ENCODE measurements around the gene CFHR2. TPM values are rescaled to one million over a fixed set of nuclear protein-coding genes. Genes with fewer than 3 reads are reported as not detected.
"Not testable (repeated sequence)": the region's sequence is repeated elsewhere in the genome, so short reads cannot be mapped to it uniquely, and the experiment has no call there.

Gene CFHR2
- polyA plus RNA-seq (ENCODE audit: insufficient read length in 10 of 10), result under 1 TPM in 1 of 10 donors, not detected in 9; 0.10 TPM
- long read RNA-seq, donor 1, result 0 reads
- long read RNA-seq, donor 2, result 0 reads
- long read RNA-seq, donor 3, result 0 reads
- long read RNA-seq, donor 4, result 0 reads
- long read RNA-seq, donor 5, result 0 reads
- long read RNA-seq, donor 6, result 0 reads
- long read RNA-seq, donor 7, result 0 reads
- long read RNA-seq, donor 8, result 0 reads
- long read RNA-seq, donor 9, result 0 reads

DNA sequence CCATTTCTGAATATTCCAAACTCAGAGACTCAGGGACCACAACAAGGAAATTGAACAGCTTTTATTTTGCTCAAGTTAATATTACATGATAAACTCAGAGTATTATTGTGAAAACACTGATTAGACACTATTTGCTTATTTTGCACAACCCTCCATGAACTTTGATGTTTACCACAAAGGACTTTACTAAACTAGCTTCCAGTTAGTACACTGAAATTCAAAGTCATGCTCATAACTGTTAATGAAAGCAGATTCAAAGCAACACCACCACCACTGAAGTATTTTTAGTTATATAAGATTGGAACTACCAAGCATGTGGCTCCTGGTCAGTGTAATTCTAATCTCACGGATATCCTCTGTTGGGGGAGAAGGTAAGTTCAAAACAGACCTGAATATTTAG is at the start of gene CFHR2:
Gene CFHR2, plus strand, starts transcription at position 171 of the 400 bp plus-strand sequence. Its CDS starts 143 bp downstream, at position 314.
- not testable (repeated sequence) for DNase-seq

GRCh38 chr1:196896355-196896754 is 47.2 kb upstream of the CFHR2 start:
- DNase-seq, result no peak

DNA sequence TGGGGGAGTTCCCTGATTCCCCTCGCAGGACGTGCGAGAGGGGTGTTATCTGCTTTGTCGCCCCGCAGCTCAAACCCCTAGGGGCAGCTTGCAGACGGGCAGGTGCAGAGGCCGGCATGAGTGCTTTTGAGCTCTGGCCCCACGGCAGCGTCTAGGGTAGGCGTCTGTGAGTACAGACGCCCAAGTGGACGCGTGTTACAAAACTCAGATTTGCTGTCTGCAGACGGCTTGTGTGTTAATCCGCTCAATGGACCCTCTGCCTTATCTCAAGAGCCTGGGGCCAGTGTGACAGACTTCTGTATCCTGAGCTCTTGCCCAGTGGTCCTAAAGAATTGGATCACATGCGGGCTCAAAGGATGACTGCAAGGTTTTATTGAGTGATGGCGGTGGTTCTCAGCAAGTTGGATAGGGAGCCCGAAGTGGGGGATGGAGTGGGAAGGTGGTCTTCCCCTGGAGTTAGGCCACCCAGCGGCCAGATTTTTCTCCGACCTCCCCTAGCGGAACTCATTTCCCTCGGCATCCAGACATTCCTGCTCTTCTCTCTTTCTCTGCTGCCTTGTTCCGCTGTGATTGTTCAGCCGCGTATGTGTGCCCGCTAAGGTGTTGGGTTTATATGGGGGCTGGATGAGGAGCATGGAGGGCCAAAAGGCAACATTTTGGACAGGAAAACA is 46.2 kb upstream of the CFHR2 start:
- no peak for DNase-seq

DNA sequence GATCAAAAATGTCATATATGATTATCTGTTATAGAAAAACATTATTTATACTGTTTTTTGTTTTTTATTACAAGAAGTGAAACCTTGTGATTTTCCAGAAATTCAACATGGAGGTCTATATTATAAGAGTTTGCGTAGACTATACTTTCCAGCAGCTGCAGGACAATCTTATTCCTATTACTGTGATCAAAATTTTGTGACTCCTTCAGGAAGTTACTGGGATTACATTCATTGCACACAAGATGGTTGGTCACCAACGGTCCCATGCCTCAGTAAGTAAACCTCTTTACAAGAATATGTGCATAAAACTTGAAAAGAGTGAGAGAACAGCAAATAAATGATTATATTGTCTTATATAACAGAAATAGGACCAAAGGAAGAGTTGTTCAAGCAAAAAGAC is 41.2 kb upstream of the CFHR2 start:
- no peak for DNase-seq

DNA sequence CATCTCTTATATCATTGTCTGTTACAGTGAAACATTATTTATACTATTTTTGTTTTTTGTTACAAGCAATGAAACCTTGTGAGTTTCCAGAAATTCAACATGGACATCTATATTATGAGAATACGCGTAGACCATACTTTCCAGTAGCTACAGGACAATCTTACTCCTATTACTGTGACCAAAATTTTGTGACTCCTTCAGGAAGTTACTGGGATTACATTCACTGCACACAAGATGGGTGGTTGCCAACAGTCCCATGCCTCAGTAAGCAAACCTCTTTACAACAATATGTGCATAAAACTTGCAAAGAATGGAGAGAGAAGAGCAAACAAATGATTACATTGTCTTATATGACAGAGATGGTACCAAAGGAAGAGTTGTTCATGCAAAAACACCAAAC is 33.3 kb upstream of the CFHR2 start:
- DNase-seq, result no peak

- not testable (repeated sequence) for DNase-seq
Measured at GRCh38 chr1:196912283-196912682, 31.3 kb upstream of the CFHR2 start.

DNA sequence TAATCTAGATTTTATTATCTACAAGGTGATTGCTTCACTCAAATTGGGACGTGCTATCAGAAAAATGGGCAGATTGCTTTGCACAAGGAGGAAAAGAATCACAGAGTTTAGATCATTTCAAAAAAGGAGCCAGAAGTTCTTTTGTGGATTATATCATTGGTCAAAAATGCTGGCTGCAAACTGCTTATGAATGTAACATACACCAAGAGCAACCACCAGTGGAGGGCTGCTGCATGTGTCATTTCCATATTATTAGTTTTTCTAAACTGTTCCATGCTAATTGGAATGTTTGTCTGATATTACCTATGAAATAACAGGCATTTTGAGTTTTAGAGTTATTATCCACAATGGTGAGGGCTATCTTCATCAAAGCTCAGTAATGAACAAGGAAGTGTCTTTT is 16.7 kb upstream of the CFHR2 start:
- DNase-seq, result not testable (repeated sequence)

DNA sequence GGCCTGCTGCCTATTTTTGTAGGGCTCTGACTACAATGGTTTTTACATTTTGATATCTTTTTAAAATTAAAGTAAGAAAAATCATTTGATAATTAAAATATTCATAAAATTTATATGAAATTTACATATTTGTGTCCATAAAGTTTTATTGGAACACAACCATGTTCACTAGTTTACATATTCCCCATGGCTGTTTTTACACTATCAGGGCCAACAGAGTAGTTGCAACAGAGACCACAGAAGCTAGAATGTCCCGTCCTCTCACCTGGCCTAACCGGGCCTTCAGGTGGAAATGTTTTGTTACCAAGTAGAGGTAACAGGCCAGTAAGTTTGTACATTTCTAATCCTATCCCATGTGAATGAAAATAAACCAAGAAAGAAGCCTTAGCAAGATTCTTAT is 10.7 kb upstream of the CFHR2 start:
- not testable (repeated sequence) for DNase-seq

- DNase-seq, result no peak
Measured at GRCh38 chr1:196933531-196934189, 9.9 kb upstream of the CFHR2 start.

- not testable (repeated sequence) for DNase-seq
Measured at GRCh38 chr1:196941474-196941873, 2.1 kb upstream of the CFHR2 start.

DNA sequence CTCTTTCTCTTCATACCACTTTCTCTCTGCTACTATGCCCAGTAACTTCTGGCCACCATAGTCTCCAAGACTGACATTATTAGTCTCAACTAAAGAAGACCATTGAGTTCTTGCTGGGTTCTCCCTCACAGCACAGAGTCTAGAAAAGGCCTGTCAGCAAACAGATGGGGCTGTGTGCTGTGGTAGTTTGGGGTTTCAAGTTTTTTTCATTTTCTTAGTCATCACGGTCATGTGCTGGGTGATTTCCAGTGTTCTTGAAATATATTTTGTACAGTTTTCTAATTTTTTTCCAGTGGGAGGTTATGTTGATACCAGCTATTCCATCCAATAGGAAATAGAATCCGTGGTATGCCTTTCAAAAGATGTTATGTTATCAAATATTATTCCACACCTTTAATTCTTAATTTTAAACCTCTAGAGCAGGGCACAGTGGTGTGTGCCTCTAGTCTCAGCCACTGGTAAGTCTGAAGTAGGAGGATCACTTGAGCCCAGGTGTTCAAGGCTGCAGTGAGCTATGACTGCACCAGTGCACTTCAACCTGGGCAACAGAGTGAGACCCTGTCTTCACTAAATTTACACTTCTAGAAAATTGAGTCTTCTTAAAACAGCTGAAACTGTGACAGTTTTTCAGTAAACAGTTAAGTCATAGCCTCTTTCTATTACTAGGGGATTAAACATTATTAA is 8.3 kb downstream of the CFHR2 start:
- no peak for DNase-seq

DNA sequence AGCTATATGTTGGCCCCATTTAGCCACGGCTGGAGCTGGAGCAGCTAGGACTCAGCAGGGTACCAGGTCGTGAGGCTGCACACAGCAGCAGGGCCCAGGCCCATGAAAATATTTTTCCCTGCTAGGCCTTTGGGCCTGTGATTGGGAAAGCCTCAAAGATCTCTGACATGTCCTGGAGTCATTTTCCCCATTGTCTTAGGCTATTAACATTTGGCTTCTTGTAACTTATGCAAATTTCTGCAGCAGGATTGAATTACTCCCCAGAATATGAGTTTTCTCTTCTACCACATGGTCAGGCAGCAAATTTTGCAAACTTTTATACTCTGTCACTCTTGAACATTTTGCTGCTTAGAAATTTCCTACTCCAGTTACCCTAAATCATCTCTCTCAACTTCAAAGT is 11.2 kb downstream of the CFHR2 start:
- no peak for DNase-seq

DNA sequence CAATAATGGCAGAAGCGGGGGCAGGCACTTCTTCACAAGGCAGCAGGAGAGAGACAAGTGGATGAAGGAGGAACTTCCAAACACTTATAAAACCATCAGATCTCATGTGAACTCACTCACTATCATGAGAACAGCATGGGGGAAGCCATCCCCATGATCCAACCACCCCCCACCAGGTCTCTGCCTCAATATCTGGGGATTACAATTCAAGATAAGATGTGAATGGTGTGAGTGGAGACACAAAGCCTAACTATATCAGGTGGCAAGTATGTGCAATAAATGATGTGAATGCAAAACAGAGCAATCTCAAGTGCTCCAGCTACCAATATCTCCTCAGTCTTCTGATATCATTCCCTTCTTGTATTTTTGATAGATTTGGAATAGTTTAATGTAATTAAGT is 12.4 kb downstream of the CFHR2 start:
- no peak for DNase-seq

DNA sequence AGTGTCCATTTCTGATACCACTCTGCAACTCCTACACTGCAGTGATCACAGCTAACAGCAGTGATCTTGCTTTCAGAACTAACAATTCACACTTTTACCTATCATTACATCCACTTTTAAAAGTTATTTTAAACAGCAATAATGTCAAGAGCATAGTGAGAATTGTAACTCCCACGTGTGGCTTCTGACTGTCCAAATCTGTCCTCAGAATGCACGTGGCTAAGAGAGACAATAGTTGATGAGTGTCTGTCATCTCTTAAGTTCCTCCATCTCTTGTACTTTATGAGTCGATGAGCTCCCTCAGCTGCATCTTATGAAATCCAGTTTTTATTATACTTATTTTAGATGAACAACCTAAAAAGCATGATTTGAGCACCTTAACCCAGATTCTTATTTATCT is 17.3 kb downstream of the CFHR2 start:
- DNase-seq, result no peak

- no peak for DNase-seq
Measured at GRCh38 chr1:196970182-196970581, 26.6 kb downstream of the CFHR2 start.

- DNase-seq, result no peak
Measured at GRCh38 chr1:196976278-196976677, 32.7 kb downstream of the CFHR2 start.

DNA sequence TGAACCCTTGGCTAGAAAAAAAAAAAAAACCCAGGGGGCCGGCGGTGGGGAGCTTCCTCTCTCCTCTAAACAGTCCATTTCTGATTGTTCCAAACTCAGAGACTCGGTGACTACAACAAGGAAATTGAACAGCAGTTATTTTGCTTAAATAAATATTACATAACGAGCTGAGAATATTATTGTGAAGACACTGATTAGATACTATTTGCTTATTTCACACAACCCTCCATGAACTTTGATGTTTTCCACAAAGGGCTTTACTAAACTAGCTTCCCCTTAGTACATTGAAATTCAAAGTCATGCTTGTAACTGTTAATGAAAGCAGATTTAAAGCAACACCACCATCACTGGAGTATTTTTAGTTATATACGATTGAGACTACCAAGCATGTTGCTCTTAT is 33.7 kb downstream of the CFHR2 start, which contains the start of gene CFHR5:
Gene CFHR5, plus strand, starts transcription at position 279 of the 400 bp plus-strand sequence. Its CDS starts 109 bp downstream, at position 388.
- DNase-seq, result no peak

DNA sequence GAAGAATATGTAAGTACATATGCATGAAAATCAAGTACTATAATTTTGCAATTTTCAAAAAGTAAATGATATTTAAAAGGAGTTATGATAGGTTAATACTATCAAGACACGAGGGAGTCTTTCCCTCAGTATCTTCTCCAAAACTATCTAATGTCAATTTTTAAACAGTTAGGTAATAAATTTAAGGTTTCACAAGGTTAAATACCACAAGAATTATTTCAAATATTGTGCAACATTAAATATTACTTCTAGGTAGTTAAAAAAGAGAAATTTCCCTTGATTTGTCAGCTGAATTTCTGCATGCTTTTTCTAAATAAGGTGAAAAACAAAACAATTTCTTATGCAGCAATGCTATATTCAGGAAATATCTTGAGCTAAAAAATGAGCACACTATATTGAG is 37.3 kb downstream of the CFHR2 start:
- no peak for DNase-seq

DNA sequence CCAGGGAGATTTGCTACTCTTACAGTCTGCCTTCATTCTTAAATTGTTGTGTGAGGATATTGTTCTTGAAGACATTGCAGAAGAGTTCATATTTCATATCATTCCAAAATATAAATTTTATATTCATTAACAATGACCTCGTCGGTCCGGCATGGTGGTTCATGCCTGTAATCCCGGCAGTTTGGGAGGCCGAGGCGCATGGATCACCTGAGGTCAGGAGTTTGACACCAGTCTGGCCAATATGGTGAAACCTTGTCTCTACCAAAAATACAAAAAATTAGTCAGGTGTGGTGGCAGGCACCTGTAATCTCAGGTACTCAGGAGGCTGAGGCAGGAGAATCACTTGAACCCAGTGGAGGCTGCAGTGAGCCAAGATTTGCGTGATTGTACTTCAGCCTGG is 38.7 kb downstream of the CFHR2 start:
- DNase-seq, result not testable (repeated sequence)

DNA sequence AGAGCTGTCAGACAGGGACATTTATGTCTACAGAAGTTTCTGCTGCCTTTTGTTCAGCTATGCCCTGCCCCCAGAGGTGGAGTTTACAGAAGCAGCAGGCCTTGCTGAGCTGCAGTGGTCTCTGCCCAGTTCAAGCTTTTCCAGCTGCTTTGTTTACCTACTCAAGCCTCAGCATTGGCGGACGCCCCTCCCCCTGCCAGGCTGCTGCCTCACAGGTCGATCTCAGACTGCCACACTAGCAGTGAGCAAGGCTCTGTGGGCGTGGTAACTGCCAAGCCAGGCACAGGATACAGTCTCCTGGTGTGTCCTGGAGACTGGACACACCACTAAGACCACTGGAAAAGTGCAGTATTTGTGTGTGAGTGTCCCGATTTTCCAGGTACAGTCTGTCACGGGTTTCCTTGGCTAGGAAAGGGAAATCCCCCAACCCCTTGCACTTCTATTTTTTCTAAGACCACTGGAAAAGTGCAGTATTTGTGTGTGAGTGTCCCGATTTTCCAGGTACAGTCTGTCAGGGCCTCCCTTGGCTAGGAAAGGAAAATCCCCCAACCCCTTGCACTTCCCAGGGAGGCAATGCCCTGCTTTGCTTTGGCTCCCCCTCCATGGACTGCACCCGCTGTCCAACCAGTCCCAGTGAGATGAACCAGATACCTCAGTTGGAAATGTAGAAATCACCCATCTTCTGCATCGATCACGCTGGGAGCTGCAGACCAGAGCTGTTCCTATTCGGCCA is 48.5 kb downstream of the CFHR2 start:
- not testable (repeated sequence) for DNase-seq

GRCh38 chr1:196993916-196994315 is 50.4 kb downstream of the CFHR2 start:
- DNase-seq, result no peak

- peak in 2 of 3 donors; percentile 14 to 57 for DNase-seq
Measured at GRCh38 chr1:196997423-196997822, 53.9 kb downstream of the CFHR2 start.
